HepG2 (cell line): Measurements from ENCODE around the gene HLCS. TPM values are rescaled to one million over a fixed set of nuclear protein-coding genes. Genes with fewer than 3 reads are reported as not detected.

Experiments used
- ATAC-seq: fragments of 200-7000 bp; cut with Tn5 transposase; 3 replicates; pipeline ENCODE4 v1.9.1; 2020; ENCODE audit warnings: mild to moderate bottlenecking, moderate library complexity
- BruUV-seq: library from RNA; stranded (reverse); fragments of 400-500 nt; replicated peaks from 2 replicates; lab custom pipeline; 2021; lab: Mats Ljungman, UMichigan
- CTCF ChIA-PET: fragments of 300-600 bp; formaldehyde crosslinking; extraction: SDS; loops from one replicate; lab custom pipeline; 2021; ENCODE audit warnings: low total read pairs, inconsistent platforms, low intra/inter-chr PET ratio; lab: Yijun Ruan, JAX
- POLR2A ChIA-PET: fragments of 350-600 bp; sonication (Branson Sonifier 250); formaldehyde crosslinking; loops from one replicate; lab custom pipeline; 2020; ENCODE audit warnings: antibody characterized with exemption, inconsistent platforms; lab: Yijun Ruan, JAX
- DNase-seq: peaks from one replicate; pipeline ENCODE4 v3.0.0-alpha.2; 2015; ENCODE audit warnings: low spot score
- FAIRE-seq: peaks from 3 replicates; lab custom pipeline; 2011; peaks lifted over from hg19 to GRCh38; lab: Jason Lieb, UNC
- H2AFZ ChIP-seq: one replicate; pipeline ENCODE4 v1.6.1; 2011; ENCODE audit warnings: low read length, inconsistent platforms
- H3K27ac ChIP-seq: fragments of 300-600 bp; 3 replicates; pipeline ENCODE4 v1.8.0; 2011; ENCODE audit warnings: mixed run types, mild to moderate bottlenecking, mixed read lengths, low read length, inconsistent platforms; ENCODE audit not compliant: insufficient read depth; ENCODE audit errors: extremely low read length
- H3K27me3 ChIP-seq, 2 experiments: fragments of 200-600 bp in 1 of 2; 2 replicates in 1 of 2; 3 replicates in 1 of 2; pipeline versions ENCODE4 v1.6.0 to v1.8.0; 2011; ENCODE audit warnings: low read length in 2 of 2, mild to moderate bottlenecking in 2 of 2, moderate library complexity in 2 of 2, inconsistent platforms in 1 of 2; ENCODE audit not compliant: insufficient read depth in 2 of 2, control insufficient read depth in 1 of 2
- H3K36me3 ChIP-seq, 2 experiments: fragments of 200-600 bp in 1 of 2; replicated peaks in 1 of 2; 2 replicates in 1 of 2; 3 replicates in 1 of 2; pipeline versions ENCODE4 v1.5.1 to v1.8.0; 2011; ENCODE audit warnings: low read length in 2 of 2, inconsistent platforms in 1 of 2; ENCODE audit not compliant: insufficient read depth in 2 of 2, control insufficient read depth in 1 of 2
- H3K4me1 ChIP-seq: 2 replicates; pipeline ENCODE4 v1.5.1; 2012; ENCODE audit warnings: low read length, inconsistent platforms; ENCODE audit not compliant: insufficient read depth
- H3K4me2 ChIP-seq: 2 replicates; pipeline ENCODE4 v1.6.0; 2011; ENCODE audit warnings: low read depth, low read length, inconsistent platforms
- H3K4me3 ChIP-seq, 3 experiments: fragments of 200-600 bp in 1 of 3; sonication (generic), shearing (Covaris generic) in 1 of 3; replicated peaks in 1 of 3; 2 replicates each; pipeline ENCODE4 v1.5.1; 2011 to 2016; ENCODE audit warnings: low read length in 3 of 3, inconsistent platforms in 2 of 3, low read depth in 2 of 3, mild to moderate bottlenecking in 2 of 3, control low read depth in 1 of 3, mixed read lengths in 1 of 3; ENCODE audit not compliant: insufficient read depth in 1 of 3
- H3K79me2 ChIP-seq: one replicate; pipeline ENCODE4 v1.6.1; 2011; ENCODE audit warnings: low read length, inconsistent platforms; ENCODE audit not compliant: insufficient read depth
- H3K9ac ChIP-seq: 2 replicates; pipeline ENCODE4 v1.6.0; 2011; ENCODE audit warnings: mild to moderate bottlenecking, low read depth, low read length, inconsistent platforms; ENCODE audit not compliant: insufficient read depth
- H3K9me3 ChIP-seq: 2 replicates; pipeline ENCODE4 v1.5.1; 2012; ENCODE audit warnings: mild to moderate bottlenecking, low read length
- H4K20me1 ChIP-seq: 2 replicates; pipeline ENCODE4 v1.6.0; 2011; ENCODE audit warnings: inconsistent platforms, mild to moderate bottlenecking, low read length, moderate library complexity; ENCODE audit not compliant: insufficient read depth
- GPBP1L1 ChIP-seq: sonication (generic); formaldehyde crosslinking; IDR thresholded peaks from 2 replicates; pipeline ENCODE4 v1.5.0; 2020; ENCODE audit warnings: mild to moderate bottlenecking, missing genetic modification reagents
- HMG20B ChIP-seq: conservative IDR thresholded peaks from 2 replicates; pipeline ENCODE4 v1.6.1; 2016; ENCODE audit warnings: missing genetic modification reagents, missing compliant biosample characterization
- HNF1A ChIP-seq, 2 experiments: sonication (generic) in 1 of 2; formaldehyde crosslinking in 1 of 2; IDR thresholded peaks; 2 replicates each; pipeline versions ENCODE4 v1.4.0 to v1.6.1; 2016 to 2020; ENCODE audit warnings: borderline replicate concordance in 1 of 2, low read depth in 1 of 2, mild to moderate bottlenecking in 1 of 2, missing genetic modification reagents in 1 of 2
- MED13 ChIP-seq: sonication (generic); formaldehyde crosslinking; IDR thresholded peaks from 2 replicates; pipeline ENCODE4 v1.5.0; 2020; ENCODE audit warnings: missing genetic modification reagents
- POLR2AphosphoS5 ChIP-seq: IDR thresholded peaks from 2 replicates; pipeline ENCODE4 v1.6.1; 2012; ENCODE audit warnings: low read depth, low read length
- SIN3A ChIP-seq: IDR thresholded peaks from 2 replicates; pipeline ENCODE4 v1.6.1; 2011; ENCODE audit warnings: low read depth, mild to moderate bottlenecking, control low read depth, low read length, borderline replicate concordance
- SP140L ChIP-seq: sonication (generic); formaldehyde crosslinking; IDR thresholded peaks from 2 replicates; pipeline ENCODE4 v1.4.0; 2020; ENCODE audit warnings: missing genetic modification reagents, borderline replicate concordance
- ZNF761 ChIP-seq: sonication (generic); formaldehyde crosslinking; conservative IDR thresholded peaks from 2 replicates; pipeline ENCODE4 v1.4.0; 2020; ENCODE audit warnings: mild to moderate bottlenecking, missing genetic modification reagents
- ZNF784 ChIP-seq: sonication (generic); formaldehyde crosslinking; IDR thresholded peaks from 2 replicates; pipeline ENCODE4 v1.5.1; 2020; ENCODE audit warnings: missing genetic modification reagents, mild to moderate bottlenecking, borderline replicate concordance
- WGBS: methylation state at CpG from one replicate; pipeline ENCODE4 v1.1.6; 2017; ENCODE audit warnings: low lambda C conversion rate; 5-methylcytosine and 5-hydroxymethylcytosine counted together
- in situ Hi-C: cut with HindIII; loops from 2 replicates; pipeline ENCODE4 v1.10.0; 2017; ENCODE audit warnings: low pct_unique_long_range_greater_than_20kb; ENCODE audit not compliant: extremely low pct_ligation_motif_present
- intact Hi-C: fragments of 100-400 bp; cut with micrococcal nuclease; formaldehyde crosslinking; loops from one replicate; pipeline ENCODE4 v1.10.0; 2022; ENCODE audit not compliant: unreplicated experiment
- polyA plus RNA-seq, 8 experiments: library from polyadenylated mRNA; depleted of rRNA in 3 of 8; stranded (reverse) in 7 of 8; unstranded in 1 of 8; fragments of >200 nt; fragmentation: Illumina TruSeq in 4 of 8; extraction: Trizol in 4 of 8; gene quantifications; 2 replicates each; pipeline versions ENCODE4 v1.2.1 to v1.2.3, GENCODE V29; 2011 to 2016; ENCODE audit warnings: low read depth in 4 of 8, missing spikeins in 1 of 8, mixed read lengths in 1 of 8; ENCODE audit not compliant: insufficient read depth in 1 of 8
- total RNA-seq, 5 experiments: library from RNA; depleted of rRNA; stranded (reverse); fragments of >200 nt; fragmentation: Illumina TruSeq; extraction: Trizol; gene quantifications; 2 replicates each; pipeline ENCODE4 v1.2.3, GENCODE V29; 2016; ENCODE audit warnings: low read depth in 1 of 5

Gene HLCS
- total and polyA plus RNA-seq, 2 of the 13 experiments (the other 11 are each of a cell fraction or from before 2014, with no cell fraction given), result 7.9 to 12.3 TPM

GRCh38 chr21:36902331-36902730 lies 64.1 kb downstream of the HLCS start:
- no peak overlapping the region for H3K4me3 ChIP-seq
- WGBS, result 93% methylated on average over 8 of the region's 8 CpGs
- no peak overlapping the region for H3K9ac ChIP-seq
- H3K9me3 ChIP-seq, result no peaks in the 10 kb centered on the region
- FAIRE-seq, result no peak
- no peaks in the 10 kb centered on the region for H4K20me1 ChIP-seq
- no peak for TF ChIP-seq POLR2AphosphoS5
- no peak for TF ChIP-seq SP140L
- TF ChIP-seq ZNF761 (CRISPR knock-in tag), result no peak
- TF ChIP-seq HMG20B (CRISPR knock-in tag), result no peak
- TF ChIP-seq GPBP1L1 (CRISPR knock-in tag), result no peak
- no peak for TF ChIP-seq MED13 (CRISPR knock-in tag)
- TF ChIP-seq SIN3A, result no peak
- no peak for TF ChIP-seq ZNF784 (CRISPR knock-in tag)
- TF ChIP-seq HNF1A (IDR thresholded peaks at IDR 0.05; ENCODE audit: low read depth), result no peak
- TF ChIP-seq HNF1A (CRISPR knock-in tag; IDR thresholded peaks at IDR 0.05; ENCODE audit: borderline replicate concordance), result no peak
- BruUV-seq, result no TSS peak
- H2AFZ ChIP-seq, result no peak overlapping the region
- H3K27ac ChIP-seq, result no peak overlapping the region
- intact Hi-C loops (no loop called here), in situ Hi-C loops (no loop called here)
- peaks cover 0 to 1% of the 10 kb centered on the region in 2 experiments; a peak in 2 of 5 replicates for H3K36me3 ChIP-seq
- CTCF ChIA-PET, result no interaction called here
- no peaks in the 10 kb centered on the region for H3K79me2 ChIP-seq
- no peaks in the 10 kb centered on the region for H3K4me1 ChIP-seq
- H3K27me3 ChIP-seq, result no peaks in the 10 kb centered on the region
- POLR2A ChIA-PET, result no interaction called here
- no peak for ATAC-seq
- H3K4me2 ChIP-seq, result no peak overlapping the region
- no peak for DNase-seq
